HepG2 (cell line): ENCODE data around the gene ZBTB9. TPM values are rescaled to one million over a fixed set of nuclear protein-coding genes. Genes with fewer than 3 reads are reported as not detected.
A peak's percentile ranks its signal among the peaks of the same experiment; 100 is the strongest.

ENCODE experiments used
- ATAC-seq: fragments of 200-7000 bp; cut with Tn5 transposase; 3 replicates; pipeline ENCODE4 v1.9.1; 2020; ENCODE audit warnings: mild to moderate bottlenecking, moderate library complexity
- BruUV-seq: library from RNA; stranded (reverse); fragments of 400-500 nt; replicated peaks from 2 replicates; lab custom pipeline; 2021; lab: Mats Ljungman, UMichigan
- CTCF ChIA-PET: fragments of 300-600 bp; formaldehyde crosslinking; extraction: SDS; loops from one replicate; lab custom pipeline; 2021; ENCODE audit warnings: low total read pairs, inconsistent platforms, low intra/inter-chr PET ratio; lab: Yijun Ruan, JAX
- POLR2A ChIA-PET: fragments of 350-600 bp; sonication (Branson Sonifier 250); formaldehyde crosslinking; loops from one replicate; lab custom pipeline; 2020; ENCODE audit warnings: antibody characterized with exemption, inconsistent platforms; lab: Yijun Ruan, JAX
- DNase-seq: peaks from one replicate; pipeline ENCODE4 v3.0.0-alpha.2; 2015; ENCODE audit warnings: low spot score
- FAIRE-seq: peaks from 3 replicates; lab custom pipeline; 2011; peaks lifted over from hg19 to GRCh38; lab: Jason Lieb, UNC
- H2AFZ ChIP-seq: one replicate; pipeline ENCODE4 v1.6.1; 2011; ENCODE audit warnings: low read length, inconsistent platforms
- H3K27ac ChIP-seq: fragments of 300-600 bp; 3 replicates; pipeline ENCODE4 v1.8.0; 2011; ENCODE audit warnings: mixed run types, mild to moderate bottlenecking, mixed read lengths, low read length, inconsistent platforms; ENCODE audit not compliant: insufficient read depth; ENCODE audit errors: extremely low read length
- H3K27me3 ChIP-seq, 2 experiments: fragments of 200-600 bp in 1 of 2; 2 replicates in 1 of 2; 3 replicates in 1 of 2; pipeline versions ENCODE4 v1.6.0 to v1.8.0; 2011; ENCODE audit warnings: low read length in 2 of 2, mild to moderate bottlenecking in 2 of 2, moderate library complexity in 2 of 2, inconsistent platforms in 1 of 2; ENCODE audit not compliant: insufficient read depth in 2 of 2, control insufficient read depth in 1 of 2
- H3K36me3 ChIP-seq, 2 experiments: fragments of 200-600 bp in 1 of 2; replicated peaks in 1 of 2; 2 replicates in 1 of 2; 3 replicates in 1 of 2; pipeline versions ENCODE4 v1.5.1 to v1.8.0; 2011; ENCODE audit warnings: low read length in 2 of 2, inconsistent platforms in 1 of 2; ENCODE audit not compliant: insufficient read depth in 2 of 2, control insufficient read depth in 1 of 2
- H3K4me1 ChIP-seq: 2 replicates; pipeline ENCODE4 v1.5.1; 2012; ENCODE audit warnings: low read length, inconsistent platforms; ENCODE audit not compliant: insufficient read depth
- H3K4me2 ChIP-seq: 2 replicates; pipeline ENCODE4 v1.6.0; 2011; ENCODE audit warnings: low read depth, low read length, inconsistent platforms
- H3K4me3 ChIP-seq, 3 experiments: fragments of 200-600 bp in 1 of 3; sonication (generic), shearing (Covaris generic) in 1 of 3; replicated peaks in 1 of 3; 2 replicates each; pipeline ENCODE4 v1.5.1; 2011 to 2016; ENCODE audit warnings: low read length in 3 of 3, inconsistent platforms in 2 of 3, low read depth in 2 of 3, mild to moderate bottlenecking in 2 of 3, control low read depth in 1 of 3, mixed read lengths in 1 of 3; ENCODE audit not compliant: insufficient read depth in 1 of 3
- H3K79me2 ChIP-seq: one replicate; pipeline ENCODE4 v1.6.1; 2011; ENCODE audit warnings: low read length, inconsistent platforms; ENCODE audit not compliant: insufficient read depth
- H3K9ac ChIP-seq: 2 replicates; pipeline ENCODE4 v1.6.0; 2011; ENCODE audit warnings: mild to moderate bottlenecking, low read depth, low read length, inconsistent platforms; ENCODE audit not compliant: insufficient read depth
- H3K9me3 ChIP-seq: 2 replicates; pipeline ENCODE4 v1.5.1; 2012; ENCODE audit warnings: mild to moderate bottlenecking, low read length
- H4K20me1 ChIP-seq: 2 replicates; pipeline ENCODE4 v1.6.0; 2011; ENCODE audit warnings: inconsistent platforms, mild to moderate bottlenecking, low read length, moderate library complexity; ENCODE audit not compliant: insufficient read depth
- CBX1 ChIP-seq: IDR thresholded peaks from one replicate; pipeline ENCODE4 v1.6.1; 2016; ENCODE audit warnings: antibody characterized with exemption, low read depth
- GABPA ChIP-seq, 2 experiments: IDR thresholded peaks; 2 replicates each; pipeline ENCODE4 v1.6.1; 2011 to 2016; ENCODE audit warnings: low read depth in 2 of 2, low read length in 1 of 2, missing biosample characterization in 1 of 2, missing genetic modification characterization in 1 of 2
- HNRNPK ChIP-seq: fragments of 200-400 bp; formaldehyde crosslinking; IDR thresholded peaks from 2 replicates; pipeline ENCODE4 v1.6.1; 2018; ENCODE audit warnings: low read length, low read depth, moderate library complexity, mild to moderate bottlenecking; ENCODE audit not compliant: poor library complexity, severe bottlenecking
- LCORL ChIP-seq, 2 experiments: fragments of 450-650 bp in 1 of 2; sonication (generic) in 1 of 2; formaldehyde crosslinking in 1 of 2; IDR thresholded peaks; 2 replicates each; pipeline versions ENCODE4 v1.5.0 to v1.6.1; 2017 to 2020; ENCODE audit warnings: antibody characterized with exemption in 1 of 2, missing genetic modification reagents in 1 of 2
- NPAS2 ChIP-seq: sonication (generic); formaldehyde crosslinking; IDR thresholded peaks from 2 replicates; pipeline ENCODE4 v1.8.0; 2022; ENCODE audit warnings: mild to moderate bottlenecking, missing genetic modification reagents, borderline replicate concordance
- RFX3 ChIP-seq: IDR thresholded peaks from 2 replicates; pipeline ENCODE4 v1.6.1; 2016; ENCODE audit warnings: missing biosample characterization, missing genetic modification reagents
- SMYD3 ChIP-seq: sonication (generic); formaldehyde crosslinking; IDR thresholded peaks from 2 replicates; pipeline ENCODE4 v1.8.1; 2023; ENCODE audit warnings: mild to moderate bottlenecking, missing genetic modification reagents
- SP2 ChIP-seq: sonication (generic); formaldehyde crosslinking; IDR thresholded peaks from 2 replicates; pipeline ENCODE4 v1.5.1; 2020; ENCODE audit warnings: mild to moderate bottlenecking, missing genetic modification reagents
- SRF ChIP-seq: IDR thresholded peaks from 2 replicates; pipeline ENCODE4 v1.6.1; 2011; ENCODE audit warnings: mild to moderate bottlenecking, low read depth, low read length, moderate library complexity
- TCF7L2 ChIP-seq: IDR thresholded peaks from 2 replicates; pipeline ENCODE4 v1.6.1; 2011; ENCODE audit warnings: mild to moderate bottlenecking, low read depth, low read length, moderate library complexity
- TEAD2 ChIP-seq: sonication (generic); formaldehyde crosslinking; IDR thresholded peaks from 2 replicates; pipeline ENCODE4 v1.9.0; 2021; ENCODE audit warnings: missing genetic modification reagents
- TRAFD1 ChIP-seq: sonication (generic); formaldehyde crosslinking; IDR thresholded peaks from 2 replicates; pipeline ENCODE4 v1.5.1; 2020; ENCODE audit warnings: missing genetic modification reagents, mild to moderate bottlenecking, borderline replicate concordance
- ZBTB8A ChIP-seq: sonication (generic); formaldehyde crosslinking; IDR thresholded peaks from 2 replicates; pipeline ENCODE4 v1.4.0; 2020; ENCODE audit warnings: mild to moderate bottlenecking, low read depth, missing genetic modification reagents, borderline replicate concordance
- ZNF207 ChIP-seq: fragments of 450-650 bp; IDR thresholded peaks from 2 replicates; pipeline ENCODE4 v1.6.1; 2016; ENCODE audit warnings: antibody characterized with exemption, borderline replicate concordance
- ZNF761 ChIP-seq: sonication (generic); formaldehyde crosslinking; conservative IDR thresholded peaks from 2 replicates; pipeline ENCODE4 v1.4.0; 2020; ENCODE audit warnings: mild to moderate bottlenecking, missing genetic modification reagents
- WGBS: methylation state at CpG from one replicate; pipeline ENCODE4 v1.1.6; 2017; ENCODE audit warnings: low lambda C conversion rate; 5-methylcytosine and 5-hydroxymethylcytosine counted together
- in situ Hi-C: cut with HindIII; loops from 2 replicates; pipeline ENCODE4 v1.10.0; 2017; ENCODE audit warnings: low pct_unique_long_range_greater_than_20kb; ENCODE audit not compliant: extremely low pct_ligation_motif_present
- intact Hi-C: fragments of 100-400 bp; cut with micrococcal nuclease; formaldehyde crosslinking; loops from one replicate; pipeline ENCODE4 v1.10.0; 2022; ENCODE audit not compliant: unreplicated experiment
- polyA plus RNA-seq, 8 experiments: library from polyadenylated mRNA; depleted of rRNA in 3 of 8; stranded (reverse) in 7 of 8; unstranded in 1 of 8; fragments of >200 nt; fragmentation: Illumina TruSeq in 4 of 8; extraction: Trizol in 4 of 8; gene quantifications; 2 replicates each; pipeline versions ENCODE4 v1.2.1 to v1.2.3, GENCODE V29; 2011 to 2016; ENCODE audit warnings: low read depth in 4 of 8, missing spikeins in 1 of 8, mixed read lengths in 1 of 8; ENCODE audit not compliant: insufficient read depth in 1 of 8
- total RNA-seq, 5 experiments: library from RNA; depleted of rRNA; stranded (reverse); fragments of >200 nt; fragmentation: Illumina TruSeq; extraction: Trizol; gene quantifications; 2 replicates each; pipeline ENCODE4 v1.2.3, GENCODE V29; 2016; ENCODE audit warnings: low read depth in 1 of 5

Gene ZBTB9
- total and polyA plus RNA-seq, 2 of the 13 experiments (the other 11 are each of a cell fraction or from before 2014, with no cell fraction given), result 5.3 to 9.2 TPM

GRCh38 chr6:33420491-33421343 lies 33.7 kb upstream of the ZBTB9 start:
- 37% methylated on average over 6 of the region's 6 CpGs for WGBS
- Histone ChIP-seq H4K20me1 (no peaks in the 10 kb centered on the region), H3K4me3 (no peak overlapping the region), H3K4me1 (peaks cover 51% of the 10 kb centered on the region), H3K79me2 (peaks cover 18% of the 10 kb centered on the region), H2AFZ (no peak overlapping the region), H3K4me2 (no peak overlapping the region), H3K27me3 (peaks cover 2 to 35% of the 10 kb centered on the region in 2 experiments; a peak in 3 of 5 replicates), H3K27ac (no peak overlapping the region), H3K36me3 (peaks cover 3 to 7% of the 10 kb centered on the region in 2 experiments), H3K9ac (no peak overlapping the region), H3K9me3 (no peaks in the 10 kb centered on the region)
- intact Hi-C loops (no loop called here), in situ Hi-C loops (loop anchor here (25.0 kb wide), 1 partner anchor 133 kb away; the partner anchor contains the start of genes B3GALT4, PFDN6, RGL2 and WDR46)
- BruUV-seq, result no TSS peak
- POLR2A ChIA-PET, result no interaction called here
- TF ChIP-seq HNRNPK, result peak; percentile 91
- no peak for TF ChIP-seq ZBTB8A (CRISPR knock-in tag)
- no peak for TF ChIP-seq GABPA (IDR thresholded peaks at IDR 0.05; ENCODE audit: low read depth, low read length)
- peak; percentile 36; the same call in 1 of the 2 replicates for TF ChIP-seq GABPA (CRISPR knock-in tag; IDR thresholded peaks at IDR 0.05; ENCODE audit: low read depth)
- DNase-seq (no peak), FAIRE-seq (no peak), ATAC-seq (no peak)
- CTCF ChIA-PET, result no interaction called here

GRCh38 chr6:33421344-33421643 lies 33.1 kb upstream of the ZBTB9 start:
- ATAC-seq (no peak), DNase-seq (no peak), FAIRE-seq (no peak)
- Histone ChIP-seq H3K27ac (no peak overlapping the region), H3K4me1 (peaks cover 46% of the 10 kb centered on the region), H3K9me3 (no peaks in the 10 kb centered on the region), H3K4me3 (no peak overlapping the region), H3K79me2 (peaks cover 14% of the 10 kb centered on the region), H4K20me1 (no peaks in the 10 kb centered on the region), H3K36me3 (peaks cover 0 to 3% of the 10 kb centered on the region in 2 experiments; a peak in 1 of 5 replicates), H2AFZ (no peak overlapping the region), H3K9ac (no peak overlapping the region), H3K27me3 (peaks cover 2 to 35% of the 10 kb centered on the region in 2 experiments; a peak in 3 of 5 replicates), H3K4me2 (no peak overlapping the region)
- no TSS peak for BruUV-seq
- 48% methylated on average over 2 of the region's 2 CpGs for WGBS
- CTCF ChIA-PET, result no interaction called here
- POLR2A ChIA-PET, result no interaction called here
- in situ Hi-C loops, result loop anchor here (25.0 kb wide), 1 partner anchor 134 kb away; the partner anchor contains the start of genes B3GALT4, PFDN6, RGL2 and WDR46
- intact Hi-C loops, result no loop called here
- TF ChIP-seq SRF (no peak), TCF7L2 (no peak), NPAS2 (CRISPR knock-in tag) (no peak), ZNF761 (CRISPR knock-in tag) (no peak), TRAFD1 (no peak), SMYD3 (no peak), ZNF207 (no peak), RFX3 (CRISPR knock-in tag) (no peak), TEAD2 (CRISPR knock-in tag) (no peak), CBX1 (no peak), LCORL (IDR thresholded peaks at IDR 0.05) (no peak), LCORL (CRISPR knock-in tag; IDR thresholded peaks at IDR 0.05) (no peak), SP2 (no peak)
